ENCODE data around the gene ZDHHC23.

The ZDHHC23 gene

GRCh38 chr3:113947372-113948014 lies at the start of gene ZDHHC23:
Gene ZDHHC23, plus strand, starts transcription at chr3:113948013. Its CDS starts 790 bp downstream, at chr3:113948803.
- TF ChIP-seq TAF1 (IDR thresholded peaks at IDR 0.05; ENCODE audit: low read depth): peak; percentile 31; the same call in 1 of the 2 replicates
- no peak for TF ChIP-seq YY1 (IDR thresholded peaks at IDR 0.05; ENCODE audit: low read depth)
- TF ChIP-seq MAX (IDR thresholded peaks at IDR 0.05): peak; percentile 8; the same call in 1 of the 2 replicates
- TF ChIP-seq EP300 (IDR thresholded peaks at IDR 0.05; ENCODE audit: borderline replicate concordance): no peak; the same call in 1 of the 2 replicates
- peak; percentile 27; the same call in 1 of the 2 replicates for TF ChIP-seq NFIC (IDR thresholded peaks at IDR 0.05)

GRCh38 chr3:113898892-113899291 lies 48.9 kb upstream of the ZDHHC23 start:
- no peak for TF ChIP-seq REST (IDR thresholded peaks at IDR 0.05; ENCODE audit: low read depth)
- no peak for TF ChIP-seq YY1 (IDR thresholded peaks at IDR 0.05; ENCODE audit: low read depth)
- TF ChIP-seq TAF1 (IDR thresholded peaks at IDR 0.05; ENCODE audit: low read depth): no peak
- no peak for TF ChIP-seq CEBPB (IDR thresholded peaks at IDR 0.05)
- TF ChIP-seq TCF12 (IDR thresholded peaks at IDR 0.05; ENCODE audit: low read depth): no peak

GRCh38 chr3:113906568-113907140 lies 41.2 kb upstream of the ZDHHC23 start:
- no peak for TF ChIP-seq EGR1 (IDR thresholded peaks at IDR 0.05)
- no peak for TF ChIP-seq TAF1 (IDR thresholded peaks at IDR 0.05; ENCODE audit: low read depth)
- no peak for TF ChIP-seq USF1 (IDR thresholded peaks at IDR 0.05)
- no peak for TF ChIP-seq TEAD4 (IDR thresholded peaks at IDR 0.05)
- no peak for TF ChIP-seq TCF12 (IDR thresholded peaks at IDR 0.05; ENCODE audit: low read depth)
- TF ChIP-seq REST (IDR thresholded peaks at IDR 0.05; ENCODE audit: low read depth): no peak
- TF ChIP-seq NFIC (IDR thresholded peaks at IDR 0.05): no peak
- TF ChIP-seq FOXM1 (IDR thresholded peaks at IDR 0.05; ENCODE audit: borderline replicate concordance, low read depth): no peak
- TF ChIP-seq RAD21 (IDR thresholded peaks at IDR 0.05; ENCODE audit: low read depth): no peak
- no peak for TF ChIP-seq CEBPB (IDR thresholded peaks at IDR 0.05)
- no peak for TF ChIP-seq MAX (IDR thresholded peaks at IDR 0.05)
- TF ChIP-seq ZBTB7A (IDR thresholded peaks at IDR 0.05; ENCODE audit: low read depth): no peak
- TF ChIP-seq EP300 (IDR thresholded peaks at IDR 0.05; ENCODE audit: borderline replicate concordance): no peak
- TF ChIP-seq CREB1 (IDR thresholded peaks at IDR 0.05; ENCODE audit: low read depth): no peak
- TF ChIP-seq YY1 (IDR thresholded peaks at IDR 0.05; ENCODE audit: low read depth): no peak

GRCh38 chr3:113908133-113908532 lies 39.7 kb upstream of the ZDHHC23 start:
- TF ChIP-seq ZBTB7A (IDR thresholded peaks at IDR 0.05; ENCODE audit: low read depth): no peak
- TF ChIP-seq REST (IDR thresholded peaks at IDR 0.05; ENCODE audit: low read depth): no peak
- TF ChIP-seq MAX (IDR thresholded peaks at IDR 0.05): no peak
- TF ChIP-seq EGR1 (IDR thresholded peaks at IDR 0.05): no peak
- no peak for TF ChIP-seq RAD21 (IDR thresholded peaks at IDR 0.05; ENCODE audit: low read depth)
- no peak for TF ChIP-seq EP300 (IDR thresholded peaks at IDR 0.05; ENCODE audit: borderline replicate concordance)
- no peak for TF ChIP-seq TAF1 (IDR thresholded peaks at IDR 0.05; ENCODE audit: low read depth)

- no peak for TF ChIP-seq TCF12 (IDR thresholded peaks at IDR 0.05; ENCODE audit: low read depth)
- TF ChIP-seq EP300 (IDR thresholded peaks at IDR 0.05; ENCODE audit: borderline replicate concordance): no peak
- TF ChIP-seq ZBTB7A (IDR thresholded peaks at IDR 0.05; ENCODE audit: low read depth): no peak
- no peak for TF ChIP-seq USF1 (IDR thresholded peaks at IDR 0.05)
- TF ChIP-seq NFIC (IDR thresholded peaks at IDR 0.05): no peak
- no peak for TF ChIP-seq YY1 (IDR thresholded peaks at IDR 0.05; ENCODE audit: low read depth)
- no peak for TF ChIP-seq REST (IDR thresholded peaks at IDR 0.05; ENCODE audit: low read depth)
- TF ChIP-seq CEBPB (IDR thresholded peaks at IDR 0.05): no peak
- no peak for TF ChIP-seq FOXM1 (IDR thresholded peaks at IDR 0.05; ENCODE audit: borderline replicate concordance, low read depth)
- no peak for TF ChIP-seq RAD21 (IDR thresholded peaks at IDR 0.05; ENCODE audit: low read depth)
- no peak for TF ChIP-seq TEAD4 (IDR thresholded peaks at IDR 0.05)
- TF ChIP-seq CREB1 (IDR thresholded peaks at IDR 0.05; ENCODE audit: low read depth): no peak
- no peak for TF ChIP-seq MAX (IDR thresholded peaks at IDR 0.05)
- no peak for TF ChIP-seq TAF1 (IDR thresholded peaks at IDR 0.05; ENCODE audit: low read depth)
- no peak for TF ChIP-seq EGR1 (IDR thresholded peaks at IDR 0.05)
Observed at GRCh38 chr3:113910966-113911365, 36.8 kb upstream of the ZDHHC23 start.

Measured in Ishikawa (cell line).